Activated T-cell treated with anti-CD3 and anti-CD28 coated beads, Interleukin-2, amount 50 U/mL, for 72 hours (primary cell): Measurements from ENCODE around the gene COPRS. TPM values are rescaled to one million over a fixed set of nuclear protein-coding genes. Genes with fewer than 3 reads are reported as not detected.
"Not testable (repeated sequence)": the region's sequence is repeated elsewhere in the genome, so short reads cannot be mapped to it uniquely, and the experiment has no call there.

ENCODE experiments used
- ATAC-seq, 2 donors: fragments of 150-1000 bp; cut with Tn5 transposase; replicated peaks in 1 of 2; 2 replicates each; pipeline ENCODE4 v1.10.0; 2021; ENCODE audit warnings: moderate library complexity in 2 of 2, mild to moderate bottlenecking in 1 of 2
- DNase-seq, 2 donors: peaks; one replicate each; pipeline ENCODE4 v3.0.0; 2021 to 2022; ENCODE audit warnings: mixed read lengths in 1 of 2
- H3K27ac Mint-ChIP-seq: one replicate; pipeline ENCODE4 v1.8.0; 2022; ENCODE audit warnings: mild to moderate bottlenecking, moderate library complexity, mixed read lengths
- H3K27me3 Mint-ChIP-seq: one replicate; pipeline ENCODE4 v1.8.0; 2022; ENCODE audit warnings: low read depth, mixed read lengths
- H3K36me3 Mint-ChIP-seq, 2 donors: one replicate each; pipeline ENCODE4 v1.8.0; 2022; ENCODE audit warnings: mixed read lengths in 2 of 2, mild to moderate bottlenecking in 1 of 2; ENCODE audit not compliant: insufficient read depth in 2 of 2
- H3K4me1 Mint-ChIP-seq: one replicate; pipeline ENCODE4 v1.8.0; 2022; ENCODE audit warnings: low read depth, mixed read lengths
- H3K4me3 Mint-ChIP-seq, 2 donors: one replicate each; pipeline ENCODE4 v1.8.0; 2022; ENCODE audit warnings: mild to moderate bottlenecking in 2 of 2, mixed read lengths in 2 of 2, moderate library complexity in 2 of 2
- H3K9me3 Mint-ChIP-seq, 2 donors: one replicate each; pipeline ENCODE4 v1.8.0; 2022; ENCODE audit warnings: mixed read lengths in 2 of 2
- total RNA-seq, 2 donors: library from RNA; stranded (reverse); gene quantifications; one replicate each; pipeline ENCODE4 v1.2.3, GENCODE V29; 2022

The COPRS gene
- total RNA-seq, 2 donors from 2014 or later: 31.0 to 33.2 TPM

DNA sequence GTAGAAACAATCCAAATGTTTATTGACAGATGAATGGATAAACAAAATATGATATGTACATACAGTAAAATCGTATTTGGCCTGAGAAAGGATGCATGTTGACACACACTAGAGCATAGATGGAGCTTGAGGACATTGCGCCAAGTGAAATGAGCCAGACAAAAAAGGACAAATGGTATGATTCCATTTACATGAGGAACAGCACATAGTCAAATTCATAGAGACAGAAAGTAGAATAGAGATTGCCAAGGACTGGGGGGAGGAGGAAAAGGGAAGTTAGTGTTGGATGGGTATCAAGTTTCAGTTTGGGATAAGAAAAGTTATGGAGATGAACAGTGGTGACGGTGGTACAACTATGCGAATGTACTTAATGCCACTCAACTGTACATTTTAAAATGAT lies 47.9 kb downstream of the COPRS start:
- DNase-seq (no peak), ATAC-seq (no peak)
- Mint-ChIP-seq H3K4me1 (no peaks in the 10 kb centered on the region), H3K27ac (no peak overlapping the region), H3K36me3 (no peaks in the 10 kb centered on the region), H3K4me3 (no peak overlapping the region), H3K27me3 (peaks cover 21% of the 10 kb centered on the region), H3K9me3 (no peaks in the 10 kb centered on the region)

DNA sequence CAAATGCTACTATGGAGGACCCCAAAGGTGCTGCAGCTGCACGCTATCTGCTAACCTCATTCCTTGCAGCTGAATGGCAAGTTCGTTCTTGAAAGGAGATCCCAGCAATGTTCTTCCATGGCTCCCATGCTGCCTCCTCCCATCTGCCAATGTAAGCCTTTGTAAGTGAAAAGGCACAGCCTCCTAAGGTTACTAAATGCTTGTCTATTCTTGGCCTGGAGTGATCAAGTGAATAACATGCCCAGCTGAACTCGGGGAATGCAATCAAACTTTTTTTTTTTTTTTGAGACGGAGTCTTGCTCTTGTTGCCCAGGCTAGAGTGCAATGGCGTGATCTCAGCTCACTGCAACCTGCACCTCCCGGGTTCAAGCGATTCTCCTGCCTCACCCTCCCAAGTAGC lies 49.2 kb downstream of the COPRS start:
- peaks cover 16% of the 10 kb centered on the region for H3K27me3 Mint-ChIP-seq
- H3K4me1 Mint-ChIP-seq, H3K27ac Mint-ChIP-seq, H3K36me3 Mint-ChIP-seq, H3K4me3 Mint-ChIP-seq, ATAC-seq, DNase-seq, H3K9me3 Mint-ChIP-seq: not testable (repeated sequence)

DNA sequence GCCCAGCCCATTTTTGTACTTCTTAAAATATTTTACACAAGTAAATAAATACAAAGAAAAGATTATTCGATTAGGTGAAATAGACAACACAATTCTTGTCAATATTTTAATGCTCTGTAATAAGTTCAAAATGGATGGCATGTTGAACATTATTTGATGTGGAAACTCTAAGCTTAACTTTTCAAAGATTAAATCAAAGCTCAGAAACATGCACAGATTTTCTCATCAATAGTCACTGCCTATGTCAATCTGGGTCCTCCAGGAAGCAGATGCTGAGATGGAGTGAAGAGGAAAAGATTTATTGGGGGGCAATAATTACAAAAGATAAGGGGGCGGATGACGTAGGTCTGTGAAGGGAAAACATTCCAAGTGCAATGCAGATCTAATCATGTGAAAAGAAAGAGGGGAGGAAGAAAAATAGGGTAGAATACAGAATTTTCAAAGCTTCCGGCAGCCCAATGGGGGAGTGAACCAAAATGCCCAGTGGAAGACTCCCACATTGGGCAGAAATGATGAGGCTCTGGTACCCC lies 50.5 kb downstream of the COPRS start:
- no peaks in the 10 kb centered on the region for H3K36me3 Mint-ChIP-seq
- H3K4me3 Mint-ChIP-seq: no peak overlapping the region
- DNase-seq: no peak
- no peak for ATAC-seq
- no peaks in the 10 kb centered on the region for H3K4me1 Mint-ChIP-seq
- no peaks in the 10 kb centered on the region for H3K9me3 Mint-ChIP-seq
- no peak overlapping the region for H3K27ac Mint-ChIP-seq
- peaks cover 15% of the 10 kb centered on the region for H3K27me3 Mint-ChIP-seq

DNA sequence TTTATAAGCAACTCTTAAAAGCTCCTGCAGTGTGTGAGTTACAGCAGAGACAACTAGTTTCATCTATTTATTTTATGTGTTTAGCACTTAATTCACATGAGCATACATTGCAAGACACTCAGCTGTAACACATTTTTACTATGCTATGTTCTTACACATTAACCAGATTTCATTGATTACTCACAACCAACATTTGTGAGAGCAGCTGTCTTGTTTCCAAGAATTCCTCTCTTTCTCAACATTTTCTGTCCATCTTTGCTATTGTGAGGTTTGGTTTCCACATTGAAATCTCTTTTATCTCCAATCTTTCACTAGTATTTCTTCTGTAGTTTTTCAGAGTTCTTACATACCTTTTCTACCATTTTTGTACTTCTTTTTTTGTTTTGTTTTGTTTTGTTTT lies 51.2 kb downstream of the COPRS start:
- no peaks in the 10 kb centered on the region for H3K4me1 Mint-ChIP-seq
- DNase-seq (no peak), ATAC-seq (no peak)
- H3K4me3 Mint-ChIP-seq: no peak overlapping the region
- H3K36me3 Mint-ChIP-seq: no peaks in the 10 kb centered on the region
- no peak overlapping the region for H3K27ac Mint-ChIP-seq
- peaks cover 8% of the 10 kb centered on the region for H3K27me3 Mint-ChIP-seq
- no peaks in the 10 kb centered on the region for H3K9me3 Mint-ChIP-seq

DNA sequence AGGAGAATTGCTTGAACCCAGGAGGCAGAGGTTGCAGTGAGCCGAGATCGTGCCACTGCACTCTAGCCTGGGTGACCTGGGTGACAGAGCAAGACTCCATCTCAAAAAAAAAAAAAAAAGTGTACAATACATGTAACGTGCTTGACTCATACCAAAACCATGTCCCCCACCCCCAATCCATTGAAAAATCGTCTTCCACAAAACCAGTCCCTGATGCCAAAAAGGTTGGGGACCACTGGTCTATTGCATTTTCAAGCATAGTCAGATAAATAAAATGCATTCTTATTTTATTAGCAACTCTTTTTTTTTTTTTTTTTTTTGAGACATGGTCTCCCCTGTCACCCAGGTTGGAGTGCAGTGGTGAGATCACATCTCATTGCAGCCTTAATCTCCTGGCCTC lies 52.1 kb downstream of the COPRS start:
- H3K36me3 Mint-ChIP-seq: no peaks in the 10 kb centered on the region
- DNase-seq: no peak
- H3K4me1 Mint-ChIP-seq: no peaks in the 10 kb centered on the region
- H3K9me3 Mint-ChIP-seq: no peaks in the 10 kb centered on the region
- H3K27ac Mint-ChIP-seq: no peak overlapping the region
- peaks cover 8% of the 10 kb centered on the region for H3K27me3 Mint-ChIP-seq
- ATAC-seq: no peak
- H3K4me3 Mint-ChIP-seq: no peak overlapping the region

DNA sequence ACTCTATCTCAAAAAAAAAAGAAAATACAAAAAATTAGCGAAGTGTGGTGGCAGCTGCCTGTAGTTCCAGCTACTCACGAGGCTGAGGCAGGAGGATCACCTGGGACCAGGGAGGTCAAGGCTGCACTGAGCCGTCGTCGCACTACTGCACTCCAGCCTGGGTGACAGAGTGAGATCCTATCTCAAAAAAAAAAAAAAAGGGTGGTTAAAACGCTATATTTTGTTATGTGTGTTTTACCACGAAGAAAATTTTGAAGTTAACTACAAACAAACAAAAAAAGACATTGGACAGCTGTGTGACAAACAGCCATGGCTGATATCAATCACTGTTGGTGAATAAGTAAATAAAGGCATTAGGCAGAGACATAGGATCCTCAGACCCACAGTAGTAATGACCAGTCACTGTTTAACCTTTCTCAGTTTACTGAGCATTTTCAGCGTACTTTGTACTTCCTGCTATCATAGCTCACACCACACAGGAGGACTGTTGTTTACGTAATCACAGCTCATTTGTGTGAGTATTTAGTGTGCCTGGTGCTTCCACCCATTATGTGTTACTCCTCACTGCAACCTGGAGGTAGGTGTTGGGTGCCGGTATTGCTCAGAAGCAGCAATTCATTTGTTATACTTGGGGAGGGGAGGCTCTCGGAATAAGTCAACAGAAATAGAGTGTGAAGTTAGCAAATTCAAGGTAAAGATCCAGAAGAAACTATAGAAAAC lies 55.4 kb downstream of the COPRS start:
- Mint-ChIP-seq H3K27me3 (no peaks in the 10 kb centered on the region), H3K27ac (no peak overlapping the region), H3K4me3 (no peak overlapping the region), H3K9me3 (no peaks in the 10 kb centered on the region), H3K4me1 (no peaks in the 10 kb centered on the region), H3K36me3 (no peaks in the 10 kb centered on the region)
- ATAC-seq (no peak), DNase-seq (no peak)

DNA sequence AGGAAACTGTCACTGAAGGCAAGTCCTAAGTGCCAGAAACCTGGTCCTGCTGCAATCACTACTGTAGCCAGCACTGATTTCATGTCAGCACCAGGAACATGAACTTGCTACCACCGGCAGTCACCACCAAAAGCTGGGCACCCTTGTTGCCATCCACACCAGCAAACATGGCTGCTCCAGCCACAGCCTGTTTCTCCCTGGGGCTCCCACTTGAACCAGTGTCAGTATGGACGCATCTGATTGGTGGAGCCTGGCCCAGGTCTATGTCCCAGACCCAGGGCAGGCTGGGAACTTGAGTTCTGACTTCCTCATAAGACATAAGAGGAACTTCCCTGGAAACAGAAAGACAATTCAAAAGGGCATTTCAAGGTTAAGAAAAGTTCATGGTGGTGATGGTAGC lies 56.5 kb downstream of the COPRS start:
- Mint-ChIP-seq H3K27me3 (no peaks in the 10 kb centered on the region), H3K9me3 (no peaks in the 10 kb centered on the region), H3K27ac (no peak overlapping the region), H3K4me3 (no peak overlapping the region), H3K36me3 (no peaks in the 10 kb centered on the region), H3K4me1 (no peaks in the 10 kb centered on the region)
- ATAC-seq (no peak), DNase-seq (no peak)

Other genes starting within 250 kb of the COPRS start
- 100 to 1,000 TPM in 1 of 2 donors, 10 to 100 TPM in 1; 87.8 to 106 TPM for gene UTP6, start 42.5 kb upstream of the COPRS start, total RNA-seq
- gene SUZ12, start 77.8 kb upstream of the COPRS start, total RNA-seq: 10 to 100 TPM; 58.7 to 66.3 TPM
- gene LRRC37B, start 148.1 kb upstream of the COPRS start, total RNA-seq: 10 to 100 TPM; 41.8 to 48.6 TPM